NCI-H2029 treated with DMSO at 0.1 percent for 48 hours (cell line): Measurements from ENCODE around the gene FAN1.

Experiments
- DNase-seq: peaks from one replicate; lab custom pipeline; 2025; lab: John Stamatoyannopoulos, UW

Gene FAN1

DNA sequence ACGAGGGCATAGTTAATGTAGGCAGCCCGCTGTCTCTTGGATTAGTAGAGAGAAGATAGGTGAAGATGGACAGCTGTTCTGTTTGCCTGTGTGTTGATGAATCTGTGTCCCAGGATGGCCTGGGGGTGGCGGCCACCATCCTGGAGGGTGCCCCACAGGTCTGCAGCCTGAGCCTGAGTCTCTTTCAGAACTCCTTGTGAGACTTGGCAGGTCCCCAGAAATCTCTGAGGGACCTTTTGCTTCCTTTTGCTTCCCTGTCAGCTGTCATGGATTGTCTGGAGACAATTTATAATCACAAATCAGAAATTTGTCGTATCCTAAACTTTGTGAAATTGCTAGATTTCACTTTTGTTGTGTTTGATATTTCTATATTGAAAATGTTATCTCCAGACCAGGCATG lies 17.4 kb downstream of the FAN1 start:
- no peak for DNase-seq

DNA sequence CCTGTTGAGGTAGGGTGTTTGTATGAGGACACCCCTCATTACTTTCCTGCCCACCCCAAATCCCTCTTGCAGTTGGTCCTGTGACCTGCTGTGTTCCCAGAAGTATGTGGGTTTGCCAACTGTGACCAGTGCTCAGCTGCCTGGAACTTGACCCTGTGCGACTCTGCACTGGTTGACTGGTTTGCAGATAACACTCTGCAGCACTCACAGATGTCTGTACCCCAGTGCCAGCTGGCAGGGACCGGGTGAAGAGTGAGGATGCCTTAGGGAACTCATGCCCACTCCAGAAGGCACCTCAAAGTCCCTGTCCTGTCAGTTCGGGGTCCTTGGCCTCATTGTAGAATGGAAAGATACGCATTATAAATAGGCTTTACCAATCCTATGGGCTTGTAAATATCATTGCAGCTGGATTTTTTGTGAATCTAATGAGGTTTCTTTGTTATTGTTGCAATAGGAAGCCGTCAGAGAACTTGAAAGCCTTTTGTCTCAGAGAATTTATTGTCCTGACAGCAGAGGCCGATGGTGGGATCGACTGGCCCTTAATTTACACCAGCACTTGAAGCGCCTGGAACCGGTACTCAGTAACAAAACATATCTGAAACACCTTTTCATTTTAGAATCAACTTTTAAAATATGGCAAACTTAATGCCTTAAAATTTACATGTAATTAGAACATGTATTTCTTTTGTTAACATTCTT lies 18.2 kb downstream of the FAN1 start:
- DNase-seq = no peak

DNA sequence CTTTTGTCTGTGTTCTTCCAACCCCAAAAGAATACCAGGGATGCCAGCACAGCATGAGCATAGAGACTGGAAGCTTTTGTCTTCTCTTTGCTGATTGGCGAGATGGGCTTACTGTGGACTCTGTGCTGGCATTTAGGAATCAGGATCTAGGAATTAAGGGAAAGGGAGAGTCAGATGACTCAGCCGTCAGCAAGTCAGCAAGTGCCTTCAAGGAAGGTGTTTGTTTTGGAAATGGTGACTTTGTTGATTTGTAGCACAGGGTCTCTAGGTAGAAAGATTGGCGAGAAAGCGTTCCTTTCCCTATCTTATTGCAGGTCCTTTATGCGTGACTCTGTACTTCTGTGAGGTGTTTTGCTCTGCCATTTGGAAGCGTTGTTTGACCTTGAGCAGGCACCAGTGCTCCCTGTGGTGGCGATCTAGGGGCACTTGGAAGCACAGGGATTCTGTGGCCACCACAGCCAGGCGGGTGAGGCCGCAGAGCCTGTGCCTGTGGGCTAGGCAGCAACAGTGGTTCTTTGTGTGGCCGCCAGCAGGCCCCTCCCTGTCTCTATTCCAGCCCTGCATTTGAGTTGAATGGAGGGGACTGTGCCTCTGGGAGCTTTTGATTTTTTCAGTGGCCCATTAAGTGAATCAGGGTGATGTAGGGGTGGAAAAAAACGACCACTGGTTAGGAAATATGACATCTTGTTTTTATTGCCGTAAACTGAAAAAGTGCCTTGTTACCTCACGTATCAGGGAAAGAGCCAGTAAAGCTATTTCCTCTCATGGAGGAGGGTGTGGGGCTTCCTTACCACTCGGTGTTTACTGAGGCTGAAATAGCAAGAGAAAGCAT lies 19.0 kb downstream of the FAN1 start:
- no peak for DNase-seq

DNA sequence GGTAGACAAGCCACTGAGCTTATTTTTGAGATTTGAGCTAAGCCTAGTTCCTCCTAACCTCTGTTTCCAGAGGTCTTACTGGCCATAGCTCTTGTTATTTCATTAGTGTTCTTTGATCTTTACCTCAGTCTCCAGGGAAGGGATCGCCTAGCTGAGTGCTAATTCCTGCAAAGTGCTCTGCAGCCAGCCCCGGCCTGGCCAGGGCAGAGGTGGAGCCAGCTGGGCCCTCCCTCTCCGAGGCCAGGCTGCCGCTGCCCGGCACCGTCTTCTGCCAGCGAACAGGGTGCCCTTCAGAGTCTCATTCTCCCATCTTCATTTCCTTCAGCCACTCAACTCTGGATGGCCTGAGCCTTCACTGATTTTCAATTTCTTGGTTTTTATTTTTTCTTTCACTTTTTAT lies 19.7 kb downstream of the FAN1 start:
- no peak for DNase-seq

DNA sequence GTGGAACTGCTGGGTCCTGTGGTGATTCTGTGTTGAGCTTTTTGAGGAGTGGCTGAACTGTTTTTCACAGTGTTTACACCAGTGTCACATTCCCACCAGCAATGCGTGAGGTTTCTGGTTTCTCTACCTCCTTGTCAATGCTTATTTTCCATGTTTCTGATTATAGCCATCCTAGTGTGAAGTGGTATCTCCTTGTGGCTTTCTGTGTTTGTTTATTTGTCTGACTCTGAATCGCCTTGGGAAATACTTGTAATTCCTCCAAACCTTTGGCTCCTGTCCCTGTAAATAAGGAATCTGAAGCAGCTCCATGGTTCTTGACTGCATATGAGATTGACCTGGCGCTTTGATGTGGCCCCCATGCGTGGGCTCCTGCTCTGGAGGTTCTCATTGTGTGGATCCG lies 20.6 kb downstream of the FAN1 start:
- no peak for DNase-seq

DNA sequence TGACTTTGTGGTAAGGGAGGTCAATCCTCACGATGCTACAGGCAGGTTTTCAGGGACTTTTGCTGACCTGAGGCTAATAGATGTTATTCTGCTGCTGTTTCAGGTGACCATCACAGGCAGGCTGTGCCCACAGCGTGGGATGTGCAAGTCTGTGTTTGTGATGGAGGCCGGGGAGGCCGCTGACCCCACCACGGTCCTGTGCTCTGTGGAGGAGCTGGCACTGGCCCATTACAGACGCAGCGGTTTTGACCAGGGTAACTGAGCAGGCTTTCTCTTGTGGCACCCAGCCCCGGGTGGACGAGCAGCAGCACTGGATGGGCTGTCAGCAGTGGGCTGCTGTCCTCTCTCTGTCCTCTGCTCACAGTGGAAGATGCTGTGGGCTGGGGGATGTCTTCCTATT lies 22.0 kb downstream of the FAN1 start:
- no peak for DNase-seq

DNA sequence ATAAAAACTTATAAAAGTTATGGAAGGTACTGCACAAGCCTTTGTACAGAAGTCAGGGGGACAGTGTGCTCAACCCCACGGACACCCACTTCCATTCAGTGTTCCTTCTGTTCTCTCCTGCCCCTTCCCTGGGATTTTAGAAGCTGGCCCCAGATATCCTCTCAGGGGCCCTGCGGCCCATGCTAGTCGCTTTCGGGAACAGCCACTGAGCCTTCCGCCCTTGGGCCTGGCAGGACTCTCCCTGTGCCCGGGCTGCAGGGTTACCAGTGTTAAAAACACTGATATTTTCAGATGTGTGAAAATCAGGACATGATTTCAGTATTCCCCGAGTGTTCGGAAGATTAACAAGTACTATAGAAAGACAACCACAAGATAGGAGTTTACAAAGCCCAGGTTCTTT lies 22.4 kb downstream of the FAN1 start:
- DNase-seq = no peak

DNA sequence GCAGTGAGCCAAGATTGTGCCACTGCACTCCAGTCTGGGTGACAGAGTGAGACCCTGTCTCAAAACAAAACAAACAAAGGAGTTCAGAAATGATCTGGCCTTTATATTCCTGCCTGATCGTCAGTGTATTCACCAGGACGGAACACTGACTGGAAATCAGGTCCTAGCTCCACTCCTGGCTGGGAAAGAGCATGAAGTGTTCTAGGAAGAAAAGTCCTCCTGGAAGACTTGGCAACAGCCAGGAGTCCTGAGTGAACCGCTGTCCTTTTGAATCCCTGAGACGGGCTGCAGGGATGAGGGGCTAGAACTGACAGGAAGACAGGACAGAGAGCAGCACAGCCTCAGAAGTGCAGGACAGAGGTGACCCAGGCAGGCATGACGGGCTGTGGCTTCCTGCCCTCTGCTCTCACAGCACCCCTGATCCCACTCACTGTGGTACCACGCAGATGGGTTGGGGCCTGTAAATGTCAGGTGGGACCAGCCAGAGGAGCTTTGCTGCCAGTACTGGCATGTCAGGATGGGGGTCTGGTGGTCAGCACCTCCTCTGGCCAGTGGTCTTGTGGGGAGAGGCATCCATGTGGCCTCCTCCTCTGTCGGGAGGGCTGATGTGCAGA lies 23.5 kb downstream of the FAN1 start:
- no peak for DNase-seq

DNA sequence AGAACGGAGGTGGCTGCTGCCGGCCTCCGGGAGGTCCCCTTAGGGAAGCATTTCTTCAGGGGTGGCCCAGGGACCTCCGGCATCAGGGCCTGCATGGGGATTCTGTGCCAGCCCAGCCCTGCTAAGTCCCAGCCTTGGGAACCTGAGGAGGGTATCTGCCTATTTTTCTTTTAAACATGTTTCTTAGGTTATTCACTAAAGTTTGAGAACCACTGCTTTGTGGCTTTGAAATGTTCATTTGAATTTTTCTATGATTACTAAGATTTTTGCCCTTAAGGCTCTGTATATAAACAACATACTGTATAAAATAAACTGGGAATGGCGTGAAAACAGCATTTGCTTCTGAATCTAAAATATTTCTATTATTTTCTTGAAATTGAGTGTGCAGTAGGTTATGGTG lies 24.4 kb downstream of the FAN1 start:
- DNase-seq = no peak

DNA sequence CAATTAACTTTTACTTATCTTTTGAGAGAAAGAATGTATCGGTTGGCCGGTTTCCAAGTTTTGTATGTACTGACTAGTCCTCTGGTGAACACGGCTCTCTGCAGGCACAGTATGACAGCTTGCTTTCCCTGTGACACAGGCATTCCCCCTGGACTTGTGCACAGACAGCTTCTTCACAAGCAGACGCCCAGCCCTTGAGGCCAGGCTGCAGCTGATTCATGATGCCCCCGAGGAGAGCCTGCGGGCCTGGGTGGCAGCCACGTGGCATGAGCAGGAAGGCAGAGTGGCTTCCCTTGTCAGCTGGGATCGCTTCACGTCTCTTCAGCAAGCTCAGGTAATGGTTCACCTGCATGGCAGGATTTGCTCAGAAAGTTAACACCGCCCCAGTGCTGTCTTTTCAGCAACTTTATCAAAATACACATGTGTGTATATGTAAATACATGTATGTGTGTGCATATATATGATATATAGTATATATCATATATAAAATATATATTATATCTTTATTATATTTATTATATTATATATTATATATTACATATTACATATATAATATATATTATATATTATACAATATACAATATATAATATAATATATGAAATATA lies 25.5 kb downstream of the FAN1 start:
- no peak for DNase-seq

DNA sequence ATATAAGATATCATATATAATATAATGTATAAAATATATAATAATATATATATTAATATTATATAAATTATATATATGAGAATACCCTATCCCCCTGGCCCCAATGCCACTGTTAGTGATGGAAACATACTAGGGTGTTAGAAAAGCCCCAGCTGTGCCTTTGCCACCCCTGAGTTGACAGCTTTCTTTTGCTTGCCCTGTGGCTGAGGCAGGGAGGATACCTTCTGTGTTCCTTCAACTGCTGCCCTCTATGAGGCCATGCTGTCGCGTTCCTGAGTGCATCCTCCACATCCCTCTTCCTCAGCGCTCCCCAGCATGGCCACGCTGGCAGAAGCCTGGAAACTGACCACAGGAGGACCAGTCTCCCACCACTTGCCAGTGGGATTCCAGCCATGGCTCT lies 26.3 kb downstream of the FAN1 start:
- DNase-seq = no peak

DNA sequence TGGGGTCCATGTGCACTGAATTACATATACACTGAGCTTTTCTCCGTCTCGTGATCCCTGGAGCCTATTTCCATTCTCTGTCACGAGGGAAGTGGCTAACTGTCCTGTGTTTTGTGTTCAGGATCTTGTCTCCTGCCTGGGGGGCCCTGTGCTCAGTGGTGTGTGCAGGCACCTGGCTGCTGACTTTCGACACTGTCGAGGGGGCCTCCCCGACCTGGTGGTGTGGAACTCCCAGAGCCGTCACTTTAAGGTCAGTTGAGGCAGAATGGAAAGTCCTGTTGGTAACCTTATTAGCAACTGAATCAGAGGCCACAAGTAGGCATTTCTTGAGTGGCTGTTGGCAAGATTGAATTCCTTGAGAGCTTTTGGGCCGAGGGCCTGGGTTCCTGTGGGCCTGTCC lies 26.7 kb downstream of the FAN1 start:
- no peak for DNase-seq

DNA sequence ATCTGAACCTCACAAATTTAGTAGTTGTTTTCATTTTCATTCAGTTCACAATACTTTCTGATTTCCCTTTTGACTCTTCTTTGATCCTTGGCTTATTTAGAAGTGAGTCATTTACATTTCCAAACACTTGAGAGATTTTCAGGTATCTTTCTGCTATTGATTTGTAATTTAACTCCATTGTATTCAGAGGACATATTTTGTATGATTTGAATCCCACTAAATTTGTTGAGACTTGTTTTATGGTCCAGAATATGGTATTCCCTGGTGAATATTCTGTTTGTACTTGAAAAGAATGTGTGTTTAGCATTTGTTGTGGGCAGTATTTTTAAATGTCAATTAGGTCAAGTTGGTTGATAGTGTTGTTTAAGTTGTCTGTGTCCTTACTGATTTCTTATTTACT lies 29.6 kb downstream of the FAN1 start:
- no peak for DNase-seq

DNA sequence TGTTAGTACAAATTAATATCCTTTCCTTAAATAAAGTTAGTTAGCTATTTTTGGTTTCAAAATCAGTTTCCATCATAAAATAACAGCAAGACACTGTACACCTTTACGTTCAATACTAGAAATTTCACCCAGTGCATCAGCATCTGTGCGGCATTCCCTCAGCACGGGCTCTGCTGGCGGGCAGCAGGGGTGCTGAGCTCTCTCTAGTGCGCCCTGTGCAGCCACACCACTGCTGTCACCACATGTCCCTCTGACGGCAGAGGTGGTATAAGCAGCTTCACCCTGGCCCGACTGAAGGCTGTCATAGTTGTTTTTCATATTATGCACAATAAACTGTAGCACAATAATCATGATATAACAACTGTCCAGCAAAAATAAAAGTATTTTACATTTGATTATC lies 35.4 kb downstream of the FAN1 start:
- no peak for DNase-seq

DNA sequence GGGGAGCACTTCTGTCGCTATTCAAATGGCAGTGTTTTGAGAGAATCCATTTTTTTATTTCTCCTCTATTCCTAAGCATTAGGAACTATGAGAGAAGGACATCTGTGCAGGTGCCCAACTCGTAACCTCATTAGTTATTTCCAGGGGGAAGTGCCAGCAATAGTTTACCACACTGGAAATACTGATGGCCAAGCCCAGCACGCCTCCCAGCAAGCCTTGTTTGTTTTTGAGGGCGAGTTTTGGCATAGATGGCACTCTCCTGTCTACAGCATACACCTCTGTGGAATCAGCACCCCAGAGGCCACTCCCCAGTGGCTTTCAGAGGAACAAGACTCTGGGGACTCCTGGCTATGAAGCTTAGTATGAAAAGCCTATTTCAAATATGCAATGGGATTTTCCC lies 36.6 kb downstream of the FAN1 start:
- DNase-seq = no peak

DNA sequence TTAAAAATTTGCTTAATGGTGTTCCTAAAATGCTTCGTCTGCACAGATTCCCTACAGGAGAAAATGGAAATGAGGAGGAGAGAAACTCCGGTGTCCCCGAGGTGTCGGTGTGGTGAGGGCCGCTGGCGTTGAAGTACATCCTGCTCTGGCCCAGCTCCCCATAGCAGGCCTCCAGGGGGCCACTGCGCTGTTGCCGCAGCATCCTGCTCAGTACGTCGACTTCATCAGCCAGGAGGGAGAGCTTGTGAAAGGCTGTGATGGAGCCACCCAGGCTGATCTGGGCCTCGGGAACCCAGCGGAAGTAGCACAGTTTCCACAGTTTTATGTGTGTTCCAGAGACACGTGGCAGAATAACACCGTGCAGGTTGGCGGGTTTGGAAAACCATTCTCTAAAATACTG lies 37.8 kb downstream of the FAN1 start:
- DNase-seq = no peak

DNA sequence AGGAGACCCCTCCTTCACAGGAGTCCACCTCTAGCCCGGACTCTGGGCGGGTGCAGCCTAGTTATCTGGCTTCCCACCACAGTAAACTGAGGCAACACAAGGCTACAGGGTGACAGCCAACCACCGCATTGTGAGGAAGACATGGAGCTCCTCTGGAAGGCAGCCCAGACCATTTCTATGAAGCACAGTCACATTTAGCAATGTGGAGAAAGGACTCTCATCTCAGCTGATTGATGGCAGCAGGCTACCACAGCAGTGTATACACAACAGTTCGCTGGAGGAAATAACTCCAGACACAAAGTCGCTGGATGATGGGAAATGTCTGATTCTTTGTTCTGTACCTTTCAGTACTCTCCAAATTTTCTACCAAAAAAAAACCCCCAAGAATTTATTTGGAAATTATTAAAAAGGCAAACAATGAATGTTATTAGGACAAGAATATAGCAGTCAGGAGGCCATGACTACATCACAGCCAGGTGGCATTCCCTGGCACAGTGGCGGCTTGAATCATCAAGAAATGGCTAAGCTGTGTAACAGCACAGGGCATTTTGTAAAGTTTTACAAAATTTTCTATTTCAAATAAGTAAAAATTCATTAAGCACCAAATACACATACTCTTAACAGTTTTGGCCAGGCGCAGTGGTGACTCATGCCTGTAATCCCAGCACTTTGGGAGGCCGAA lies 40.1 kb downstream of the FAN1 start:
- no peak for DNase-seq

DNA sequence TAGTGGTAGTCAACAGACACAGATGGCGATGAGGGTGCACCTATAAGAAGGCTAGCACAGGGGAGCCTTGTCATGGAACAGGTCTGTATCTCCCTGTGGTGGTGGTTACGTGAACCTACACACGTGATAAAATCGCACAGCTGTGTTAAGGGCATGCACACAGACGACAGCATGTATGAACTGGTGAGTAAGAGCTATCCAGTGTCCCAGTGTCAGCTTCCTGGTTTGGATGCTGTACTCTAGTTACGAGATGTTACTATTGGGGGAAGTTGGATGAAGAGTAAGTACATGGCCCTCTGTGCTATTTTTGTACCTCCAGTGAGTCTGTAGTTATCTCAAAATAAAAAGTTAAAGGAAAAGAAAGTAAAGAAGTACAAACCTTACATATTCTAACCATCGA lies 49.5 kb downstream of the FAN1 start:
- DNase-seq = no peak

DNA sequence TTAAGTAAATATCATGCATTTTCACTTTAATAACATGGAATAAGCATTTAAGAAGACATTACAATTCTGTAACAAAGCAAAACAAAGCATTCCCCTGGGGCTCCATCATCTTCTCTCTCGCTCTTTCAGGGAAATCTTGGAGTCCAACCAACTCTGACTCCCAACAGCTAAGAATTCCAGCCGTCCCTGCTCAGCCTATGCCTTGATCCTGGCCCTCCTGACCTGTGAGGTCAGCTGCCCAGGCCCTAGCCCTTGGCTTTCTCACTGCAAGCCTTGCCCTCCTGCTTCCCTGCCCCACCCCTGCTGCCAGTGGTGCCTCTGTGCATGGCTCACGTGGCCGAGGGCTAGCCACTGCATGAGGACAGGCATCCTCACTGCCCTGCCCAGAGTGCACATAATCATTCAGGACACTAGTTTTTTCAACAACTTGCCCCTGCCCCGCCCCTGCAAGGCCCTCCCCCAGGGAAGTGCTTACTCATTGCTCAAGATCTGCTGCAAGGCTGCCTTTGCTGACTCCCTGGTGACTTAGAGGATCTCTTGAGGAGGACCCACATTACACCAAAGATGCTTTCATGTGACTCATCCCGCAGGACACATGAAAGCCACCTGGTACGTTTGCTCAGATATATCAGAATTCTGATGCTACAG lies 50.1 kb downstream of the FAN1 start:
- no peak for DNase-seq

DNA sequence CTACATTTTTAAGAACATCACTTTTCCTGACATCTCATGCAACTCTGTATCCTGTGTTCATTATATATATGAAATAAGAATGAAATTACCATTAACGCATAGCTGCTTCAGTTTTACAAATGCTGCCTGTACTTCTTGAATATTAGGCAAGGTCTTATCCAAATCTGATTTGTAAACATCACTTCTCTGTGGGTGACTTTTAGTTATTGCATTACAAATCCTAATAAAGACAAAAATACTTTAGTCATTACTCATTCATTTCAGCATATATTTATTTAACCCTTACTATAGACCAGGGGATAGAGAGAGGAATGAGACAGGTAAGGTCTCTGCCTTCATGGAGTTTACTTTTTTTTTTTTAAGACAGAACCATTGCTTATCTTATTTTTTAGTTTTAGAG lies 51.0 kb downstream of the FAN1 start:
- DNase-seq = no peak

DNA sequence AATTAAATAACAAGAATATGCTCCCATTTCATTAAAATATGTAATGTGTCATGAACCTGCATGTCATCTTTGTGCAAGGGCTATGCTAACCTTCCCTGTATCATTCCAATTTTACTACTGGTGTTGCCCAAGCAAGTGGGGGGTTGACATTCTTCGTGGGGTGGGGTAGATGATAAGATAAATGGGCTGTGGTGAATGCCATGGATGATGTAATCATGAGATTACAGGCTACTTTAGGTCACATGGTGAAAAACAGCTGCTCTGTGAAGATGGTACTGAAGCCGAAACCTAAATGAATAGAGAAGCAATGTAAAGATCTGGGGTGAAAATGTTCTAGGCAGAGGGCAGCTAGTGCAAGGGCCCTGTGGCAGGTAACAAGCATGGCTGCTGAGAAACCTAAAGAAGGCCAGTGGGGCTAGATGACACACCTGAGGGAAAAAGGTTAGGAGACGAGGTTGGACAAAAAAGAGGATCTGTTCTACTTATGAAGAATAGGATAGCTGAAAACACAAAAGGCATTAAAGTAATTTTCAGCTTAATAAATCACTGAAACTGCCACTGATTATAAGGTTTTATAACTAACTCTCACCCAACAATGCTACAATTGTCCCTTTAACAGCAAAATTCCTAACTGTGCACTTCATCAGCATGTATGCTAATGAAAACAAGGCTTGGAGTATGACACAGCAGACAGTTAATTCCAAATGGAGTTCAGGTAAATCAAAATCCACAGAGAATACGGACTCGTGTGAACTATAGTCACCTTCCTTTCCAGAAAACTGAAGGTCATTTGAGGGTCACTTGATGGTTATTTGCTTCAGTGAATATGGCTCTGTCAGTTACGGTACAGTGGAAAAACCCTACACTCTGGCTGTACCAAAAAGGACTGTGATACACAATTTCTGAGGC lies 52.8 kb downstream of the FAN1 start:
- no peak for DNase-seq
